ENCODE data around the gene DZIP1. TPM values are rescaled to one million over a fixed set of nuclear protein-coding genes. Genes with fewer than 3 reads are reported as not detected.
A peak's percentile ranks its signal among the peaks of the same experiment; 100 is the strongest.
"Not testable (repeated sequence)": the region's sequence is repeated elsewhere in the genome, so short reads cannot be mapped to it uniquely, and the experiment has no call there.

Gene DZIP1
- total RNA-seq, 1 experiment from 2014 or later: 12.0 TPM

GRCh38 chr13:95608640-95609323 lies 35.7 kb downstream of the DZIP1 start:
- DNase-seq (ENCODE audit: low read depth): no peak
- in situ Hi-C loops (cut with HindIII; ENCODE audit: low pct_unique_long_range_greater_than_20kb, low sequenced_read_pairs): no loop called here

GRCh38 chr13:95607366-95607765 lies 37.1 kb downstream of the DZIP1 start:
- in situ Hi-C loops (cut with HindIII; ENCODE audit: low pct_unique_long_range_greater_than_20kb, low sequenced_read_pairs): no loop called here
- DNase-seq (ENCODE audit: low read depth): peak; percentile 63

- DNase-seq (ENCODE audit: low read depth): peak; percentile 84
- in situ Hi-C loops (cut with HindIII; ENCODE audit: low pct_unique_long_range_greater_than_20kb, low sequenced_read_pairs): no loop called here
Observed at GRCh38 chr13:95605448-95606125, 38.9 kb downstream of the DZIP1 start.

GRCh38 chr13:95604556-95604915 lies 40.0 kb downstream of the DZIP1 start:
- DNase-seq (ENCODE audit: low read depth): no peak

GRCh38 chr13:95603887-95604555 lies 40.5 kb downstream of the DZIP1 start:
- in situ Hi-C loops (cut with HindIII; ENCODE audit: low pct_unique_long_range_greater_than_20kb, low sequenced_read_pairs): no loop called here
- DNase-seq (ENCODE audit: low read depth): peak; percentile 75

More at GRCh38 chr13:95604556-95604915, 40.0 kb downstream of the DZIP1 start:
- in situ Hi-C loops (cut with HindIII; ENCODE audit: low pct_unique_long_range_greater_than_20kb, low sequenced_read_pairs): no loop called here

GRCh38 chr13:95601906-95602305 lies 42.6 kb downstream of the DZIP1 start:
- no peak for DNase-seq (ENCODE audit: low read depth)
- in situ Hi-C loops (cut with HindIII; ENCODE audit: low pct_unique_long_range_greater_than_20kb, low sequenced_read_pairs): no loop called here

- no peak for DNase-seq (ENCODE audit: low read depth)
- in situ Hi-C loops (cut with HindIII; ENCODE audit: low pct_unique_long_range_greater_than_20kb, low sequenced_read_pairs): no loop called here
Observed at GRCh38 chr13:95601216-95601615, 43.3 kb downstream of the DZIP1 start.

- in situ Hi-C loops (cut with HindIII; ENCODE audit: low pct_unique_long_range_greater_than_20kb, low sequenced_read_pairs): no loop called here
Observed at GRCh38 chr13:95596701-95597100, 47.8 kb downstream of the DZIP1 start.

GRCh38 chr13:95593462-95593861 lies 51.0 kb downstream of the DZIP1 start:
- DNase-seq (ENCODE audit: low read depth): no peak
- in situ Hi-C loops (cut with HindIII; ENCODE audit: low pct_unique_long_range_greater_than_20kb, low sequenced_read_pairs): no loop called here

More at GRCh38 chr13:95596701-95597100, 47.8 kb downstream of the DZIP1 start:
- DNase-seq (ENCODE audit: low read depth): no peak

- in situ Hi-C loops (cut with HindIII; ENCODE audit: low pct_unique_long_range_greater_than_20kb, low sequenced_read_pairs): no loop called here
- DNase-seq (ENCODE audit: low read depth): no peak
Observed at GRCh38 chr13:95588721-95589120, 55.8 kb downstream of the DZIP1 start.

- in situ Hi-C loops (cut with HindIII; ENCODE audit: low pct_unique_long_range_greater_than_20kb, low sequenced_read_pairs): no loop called here
- no peak for DNase-seq (ENCODE audit: low read depth)
Observed at GRCh38 chr13:95588134-95588533, 56.4 kb downstream of the DZIP1 start.

GRCh38 chr13:95585867-95586266 lies 58.6 kb downstream of the DZIP1 start:
- no peak for DNase-seq (ENCODE audit: low read depth)
- in situ Hi-C loops (cut with HindIII; ENCODE audit: low pct_unique_long_range_greater_than_20kb, low sequenced_read_pairs): no loop called here

- in situ Hi-C loops (cut with HindIII; ENCODE audit: low pct_unique_long_range_greater_than_20kb, low sequenced_read_pairs): no loop called here
Observed at GRCh38 chr13:95579303-95579702, 65.2 kb downstream of the DZIP1 start.

GRCh38 chr13:95573221-95573620 lies 71.3 kb downstream of the DZIP1 start:
- in situ Hi-C loops (cut with HindIII; ENCODE audit: low pct_unique_long_range_greater_than_20kb, low sequenced_read_pairs): no loop called here
- no peak for DNase-seq (ENCODE audit: low read depth)

More at GRCh38 chr13:95579303-95579702, 65.2 kb downstream of the DZIP1 start:
- no peak for DNase-seq (ENCODE audit: low read depth)

- in situ Hi-C loops (cut with HindIII; ENCODE audit: low pct_unique_long_range_greater_than_20kb, low sequenced_read_pairs): no loop called here
- DNase-seq (ENCODE audit: low read depth): no peak
Observed at GRCh38 chr13:95571941-95572340, 72.6 kb downstream of the DZIP1 start.

GRCh38 chr13:95570016-95570415 lies 74.5 kb downstream of the DZIP1 start:
- DNase-seq (ENCODE audit: low read depth): no peak
- in situ Hi-C loops (cut with HindIII; ENCODE audit: low pct_unique_long_range_greater_than_20kb, low sequenced_read_pairs): no loop called here

- in situ Hi-C loops (cut with HindIII; ENCODE audit: low pct_unique_long_range_greater_than_20kb, low sequenced_read_pairs): no loop called here
- peak; percentile 8 for DNase-seq (ENCODE audit: low read depth)
Observed at GRCh38 chr13:95568131-95568530, 76.4 kb downstream of the DZIP1 start.

- in situ Hi-C loops (cut with HindIII; ENCODE audit: low pct_unique_long_range_greater_than_20kb, low sequenced_read_pairs); DNase-seq (ENCODE audit: low read depth): not testable (repeated sequence)
Observed at GRCh38 chr13:95565758-95566157, 78.7 kb downstream of the DZIP1 start.

GRCh38 chr13:95564733-95565291 lies 79.7 kb downstream of the DZIP1 start:
- in situ Hi-C loops (cut with HindIII; ENCODE audit: low pct_unique_long_range_greater_than_20kb, low sequenced_read_pairs): no loop called here
- peak; percentile 78 for DNase-seq (ENCODE audit: low read depth)

Measured in Caki2 (cell line).